Globus pallidus (tissue), 1 donor: ENCODE results near the gene MARCHF10.
"Not testable (repeated sequence)": the region's sequence is repeated elsewhere in the genome, so short reads cannot be mapped to it uniquely, and the experiment has no call there.

ENCODE experiments used
- DNase-seq: peaks from one replicate; pipeline ENCODE4 v3.0.0-alpha.2; 2015; ENCODE audit warnings: low spot score

MARCHF10 gene

DNA sequence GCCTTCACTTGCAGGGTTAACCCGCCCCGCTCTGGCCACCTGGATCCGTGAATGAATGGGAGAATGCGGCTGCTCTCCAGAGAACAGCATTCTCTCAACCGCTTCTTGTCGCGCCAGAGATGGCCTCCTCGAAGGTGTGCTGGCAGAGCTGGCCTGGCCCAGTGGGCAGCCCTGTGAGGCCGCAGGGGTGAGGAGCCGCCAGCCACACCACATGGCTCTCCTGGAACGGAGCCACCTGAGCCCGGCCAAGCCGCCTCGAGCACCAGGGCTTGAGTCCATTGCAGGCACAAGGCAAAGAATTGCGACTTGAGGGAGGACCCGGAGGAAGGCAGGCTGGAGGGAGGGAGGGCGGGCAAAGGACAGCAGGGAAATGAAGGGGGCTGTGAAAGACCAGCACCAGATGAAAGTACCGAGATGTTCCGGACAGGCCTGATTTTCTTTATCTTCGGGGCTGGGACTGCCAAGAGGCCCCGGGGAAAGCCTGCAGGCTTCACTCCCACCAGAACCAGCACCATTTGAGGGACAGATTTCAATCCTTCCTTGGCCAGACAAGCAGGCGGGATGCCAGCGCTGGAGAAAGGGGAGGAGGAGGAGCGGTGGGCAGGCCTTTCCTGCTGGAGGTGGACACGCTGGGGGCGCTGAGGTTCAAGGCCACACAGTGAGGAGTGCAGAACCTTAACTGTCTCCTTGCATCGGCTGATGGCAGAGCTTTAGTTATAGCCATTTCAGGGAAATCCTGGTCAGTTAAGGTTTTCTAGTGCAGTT lies 111.2 kb downstream of the MARCHF10 start:
- DNase-seq: peak; percentile 29

DNA sequence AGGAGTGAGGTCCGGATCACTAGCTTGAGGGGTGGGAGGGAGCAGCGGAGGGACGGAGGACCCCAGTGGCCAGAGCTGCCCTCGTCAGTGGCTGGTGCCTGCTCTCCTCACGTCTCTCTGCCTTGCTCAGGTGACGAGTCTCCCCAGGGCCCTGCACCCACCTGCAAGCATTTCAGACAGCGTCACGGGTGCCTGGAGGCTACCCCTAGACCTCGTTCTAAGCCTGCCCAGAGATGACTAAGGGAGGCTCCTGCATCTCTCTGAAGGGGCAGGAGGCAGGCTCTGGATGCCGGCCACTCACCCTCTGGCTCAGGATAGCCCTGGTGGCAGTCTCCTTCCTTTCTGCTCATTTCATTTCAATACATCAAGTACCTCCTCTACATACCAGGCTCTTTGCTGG lies 111.9 kb downstream of the MARCHF10 start:
- DNase-seq: no peak

DNA sequence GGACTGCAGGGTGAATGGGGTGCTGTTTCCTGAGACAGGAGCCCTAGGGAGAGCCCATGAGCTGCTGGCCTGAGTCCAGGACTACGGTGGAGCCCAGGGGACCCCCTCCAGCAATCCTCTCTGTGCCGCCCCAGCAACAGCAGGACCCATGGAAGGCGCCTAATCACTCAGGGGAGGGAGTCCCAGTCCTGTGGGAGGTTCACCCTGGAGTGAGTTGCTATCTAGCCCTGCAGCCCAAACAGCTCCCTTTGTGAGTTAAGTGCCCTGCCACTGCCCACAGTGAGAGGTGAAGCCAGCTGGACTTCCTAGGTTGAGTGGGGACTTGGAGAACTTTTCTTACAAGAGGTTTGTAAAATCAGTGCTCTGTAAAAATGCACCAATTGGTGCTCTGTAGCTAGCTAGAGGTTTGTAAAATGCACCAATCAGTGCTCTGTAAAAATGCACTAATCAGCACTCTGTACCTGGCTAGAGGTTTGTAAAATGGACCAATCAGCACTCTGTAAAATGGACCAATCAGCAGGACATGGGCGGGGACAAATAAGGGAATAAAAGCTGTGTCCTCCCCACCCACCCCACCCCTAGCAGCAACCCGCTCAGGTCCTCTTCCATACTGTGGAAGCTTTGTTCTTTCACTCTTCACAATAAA lies 112.9 kb downstream of the MARCHF10 start:
- not testable (repeated sequence) for DNase-seq

GRCh38 chr17:62693616-62694409 lies 114.3 kb downstream of the MARCHF10 start:
- DNase-seq: no peak

DNA sequence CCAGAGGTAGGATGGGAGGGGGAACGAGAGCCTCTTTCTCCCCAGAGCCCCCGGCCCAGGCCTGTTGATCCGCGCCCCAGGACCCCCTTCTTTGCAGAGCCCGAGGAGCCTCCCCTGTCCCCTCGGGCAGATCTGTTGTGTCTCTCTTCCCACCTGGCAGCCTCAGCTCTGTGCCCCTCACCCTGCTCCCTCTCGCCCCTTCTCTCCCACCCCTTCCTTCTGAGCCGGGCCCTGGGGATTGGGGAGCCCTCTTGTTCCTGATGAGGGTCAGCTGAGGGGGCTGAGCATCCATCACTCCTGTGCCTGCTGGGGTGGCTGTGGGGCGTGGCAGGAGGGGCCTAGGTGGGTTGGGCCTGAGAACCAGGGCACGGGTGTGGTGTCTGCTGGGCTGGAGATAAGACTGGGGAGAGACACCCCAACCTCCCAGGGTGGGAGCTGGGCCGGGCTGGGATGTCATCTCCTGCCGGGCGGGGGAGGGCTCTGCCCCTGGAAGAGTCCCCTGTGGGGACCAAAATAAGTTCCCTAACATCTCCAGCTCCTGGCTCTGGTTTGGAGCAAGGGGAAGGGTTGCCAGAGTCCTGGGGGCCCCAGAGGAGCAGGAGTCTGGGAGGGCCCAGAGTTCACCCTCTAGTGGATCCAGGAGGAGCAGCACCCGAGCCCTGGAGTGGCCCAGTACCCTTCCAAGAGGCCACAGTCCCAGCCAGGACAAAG lies 115.2 kb downstream of the MARCHF10 start:
- DNase-seq: no peak

- DNase-seq: no peak
Measured at GRCh38 chr17:62692159-62692651, 115.9 kb downstream of the MARCHF10 start.

GRCh38 chr17:62691589-62691915 lies 116.6 kb downstream of the MARCHF10 start:
- not testable (repeated sequence) for DNase-seq

DNA sequence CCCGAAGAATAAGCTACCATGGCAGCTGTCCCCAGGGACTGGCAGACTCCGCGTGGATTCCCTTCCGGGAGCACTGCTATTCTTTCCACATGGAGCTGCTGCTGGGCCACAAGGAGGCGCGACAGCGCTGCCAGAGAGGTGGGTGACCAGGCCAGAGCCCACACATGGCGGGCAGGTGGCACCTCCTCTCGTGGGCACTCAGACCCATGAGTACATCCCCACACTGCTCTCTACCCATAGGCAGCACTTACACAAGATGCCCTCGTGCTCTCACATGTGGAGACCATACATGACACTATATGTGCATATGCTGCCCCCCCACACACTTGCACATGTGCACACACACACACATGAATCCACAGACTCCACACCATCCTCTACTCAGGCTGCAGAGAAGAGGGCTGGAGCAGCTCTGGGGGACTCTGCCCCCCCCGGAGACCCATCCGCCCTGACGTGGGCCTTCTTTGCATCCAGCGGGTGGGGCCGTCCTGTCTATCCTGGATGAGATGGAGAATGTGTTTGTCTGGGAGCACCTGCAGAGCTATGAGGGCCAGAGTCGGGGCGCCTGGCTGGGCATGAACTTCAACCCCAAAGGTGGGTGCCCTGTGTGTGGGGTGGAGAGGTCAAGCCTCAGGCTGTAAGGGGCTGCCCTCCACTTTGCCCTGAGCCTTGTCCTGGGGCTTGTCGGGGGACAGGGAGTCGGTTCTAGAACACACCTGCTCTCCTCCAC lies 117.8 kb downstream of the MARCHF10 start:
- no peak for DNase-seq

GRCh38 chr17:62689441-62690167 lies 118.5 kb downstream of the MARCHF10 start:
- DNase-seq: no peak

- no peak for DNase-seq
Measured at GRCh38 chr17:62688398-62689160, 119.5 kb downstream of the MARCHF10 start.

GRCh38 chr17:62687997-62688396 lies 120.1 kb downstream of the MARCHF10 start:
- no peak for DNase-seq

GRCh38 chr17:62684179-62684578 lies 123.9 kb downstream of the MARCHF10 start:
- no peak for DNase-seq

- DNase-seq: peak; percentile 33
Measured at GRCh38 chr17:62681939-62682381, 126.2 kb downstream of the MARCHF10 start.

DNA sequence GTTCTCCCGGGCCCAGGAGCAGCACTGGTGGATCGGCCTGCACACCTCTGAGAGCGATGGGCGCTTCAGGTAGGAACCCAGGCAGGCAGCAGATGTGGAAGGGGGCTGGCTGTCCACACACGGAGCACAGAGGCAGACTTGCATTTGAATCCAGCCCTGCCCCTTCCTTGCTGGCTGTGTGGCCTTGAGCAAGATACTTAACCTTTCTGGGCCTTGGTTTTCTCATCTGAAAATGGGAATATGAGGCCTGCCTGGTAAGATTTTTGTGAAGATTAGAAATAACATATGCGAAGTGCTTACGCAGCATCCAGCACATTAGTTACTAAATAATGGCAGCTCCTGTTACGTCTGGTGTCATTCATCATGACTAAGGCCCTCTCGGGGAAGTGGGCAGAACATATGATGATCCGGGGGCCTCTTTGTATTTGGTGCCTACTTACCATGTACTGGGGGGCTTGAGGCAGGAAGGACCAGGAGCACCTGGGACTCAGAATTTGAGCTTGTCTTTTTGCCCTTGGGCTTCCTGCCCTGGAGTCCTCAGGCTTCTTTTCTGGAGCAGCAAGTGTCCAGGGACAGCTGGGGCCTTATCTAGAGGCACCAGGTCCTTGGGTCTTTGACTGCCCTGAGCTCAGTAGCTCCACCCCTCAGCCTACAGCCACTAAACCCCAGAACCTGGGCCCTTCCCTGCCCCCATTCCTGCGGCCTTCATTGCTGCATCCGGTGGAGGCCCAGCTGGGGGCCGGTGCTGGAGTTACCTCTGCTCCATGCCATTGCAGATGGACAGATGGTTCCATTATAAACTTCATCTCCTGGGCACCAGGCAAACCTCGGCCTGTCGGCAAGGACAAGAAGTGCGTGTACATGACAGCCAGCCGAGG lies 126.8 kb downstream of the MARCHF10 start:
- DNase-seq: no peak

GRCh38 chr17:62680541-62681052 lies 127.5 kb downstream of the MARCHF10 start:
- DNase-seq: peak; percentile 17

- DNase-seq: no peak
Measured at GRCh38 chr17:62679866-62680377, 128.2 kb downstream of the MARCHF10 start.

- no peak for DNase-seq
Measured at GRCh38 chr17:62678214-62678919, 129.7 kb downstream of the MARCHF10 start.
